HCT116 (cell line): ENCODE measurements around the gene URM1.
"Not testable (repeated sequence)": the region's sequence is repeated elsewhere in the genome, so short reads cannot be mapped to it uniquely, and the experiment has no call there.

Source experiments
- CEBPB ChIP-seq: IDR thresholded peaks from 2 replicates; pipeline ENCODE4 v1.6.1; 2012; ENCODE audit warnings: low read depth
- EZH2 ChIP-seq: fragments of 200-600 bp; sonication (generic); IDR thresholded peaks from 2 replicates; pipeline ENCODE4 v1.6.1; 2017; ENCODE audit warnings: antibody characterized with exemption, mixed run types
- EZH2phosphoT487 ChIP-seq: fragments of 200-600 bp; IDR thresholded peaks from 2 replicates; pipeline ENCODE4 v1.6.1; 2018; ENCODE audit warnings: antibody characterized with exemption, borderline replicate concordance
- POLR2A ChIP-seq: IDR thresholded peaks from 2 replicates; pipeline ENCODE4 v1.7.0; 2011; ENCODE audit warnings: borderline replicate concordance; ENCODE audit not compliant: insufficient read depth, insufficient read length; ENCODE audit errors: extremely low read depth
- POLR2AphosphoS5 ChIP-seq: IDR thresholded peaks from 2 replicates; pipeline ENCODE4 v1.6.1; 2011; ENCODE audit warnings: mild to moderate bottlenecking, low read depth, low read length, moderate library complexity
- SP1 ChIP-seq: IDR thresholded peaks from 2 replicates; pipeline ENCODE4 v1.6.1; 2012; ENCODE audit warnings: low read depth
- ZFX ChIP-seq: fragments of 450-650 bp; IDR thresholded peaks from 2 replicates; pipeline ENCODE4 v1.6.1; 2017
- TF ChIP-seq, protein P1 (sequence below), 3 experiments: fragments of 200-600 bp in 1 of 3; sonication (generic) in 1 of 3; IDR thresholded peaks in 2 of 3; conservative IDR thresholded peaks in 1 of 3; 2 replicates each; pipeline ENCODE4 v1.5.1; 2012 to 2017; ENCODE audit warnings: low read depth in 2 of 3, low read length in 2 of 3, antibody characterized with exemption in 1 of 3, borderline replicate concordance in 1 of 3, control low read depth in 1 of 3, mild to moderate bottlenecking in 1 of 3, mixed read lengths in 1 of 3, mixed run types in 1 of 3, moderate library complexity in 1 of 3; ENCODE audit not compliant: insufficient read depth in 1 of 3
- TF ChIP-seq, protein P2 (sequence below): IDR thresholded peaks from 2 replicates; pipeline ENCODE4 v1.6.1; 2012; ENCODE audit warnings: low read depth

DNA sequence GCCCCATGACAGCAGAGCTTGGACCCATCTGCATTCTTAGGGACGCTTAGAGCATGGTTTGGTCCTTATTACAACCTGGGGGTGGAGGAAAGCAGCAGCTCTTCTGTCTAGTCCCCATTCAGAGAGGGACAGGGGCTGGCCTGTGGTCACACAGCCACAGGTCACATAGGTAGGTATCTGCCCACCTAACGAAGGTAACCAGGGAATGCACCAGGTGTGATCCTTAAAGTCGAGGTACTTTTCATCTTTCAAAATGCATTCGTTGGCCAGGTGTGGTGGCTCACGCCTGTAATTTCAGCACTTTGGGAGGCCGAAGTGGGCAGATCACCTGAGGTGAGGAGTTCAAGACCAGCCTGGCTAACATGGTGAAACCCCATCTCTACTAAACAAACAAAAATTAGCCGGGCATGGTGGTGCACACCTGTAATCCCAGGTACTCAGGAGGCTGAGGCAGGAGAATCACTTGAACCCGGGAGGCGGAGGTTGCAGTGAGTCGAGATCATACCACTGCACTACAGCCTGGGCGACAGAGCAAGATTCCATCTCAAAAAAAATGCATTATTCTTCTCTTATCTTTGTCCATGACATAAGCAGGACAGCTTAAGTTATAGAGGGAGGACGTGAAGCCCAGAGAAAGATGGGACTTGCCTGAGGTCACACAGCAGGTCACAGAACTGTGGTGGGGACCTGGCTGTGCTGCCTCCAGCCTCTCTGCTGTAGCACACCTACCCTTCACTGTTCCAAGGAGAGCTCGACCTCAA lies 51.0 kb downstream of the URM1 start:
- TF ChIP-seq POLR2A, ZFX, EZH2, SP1, POLR2AphosphoS5, CEBPB, EZH2phosphoT487: not testable (repeated sequence)
- TF ChIP-seq, protein P1, sequence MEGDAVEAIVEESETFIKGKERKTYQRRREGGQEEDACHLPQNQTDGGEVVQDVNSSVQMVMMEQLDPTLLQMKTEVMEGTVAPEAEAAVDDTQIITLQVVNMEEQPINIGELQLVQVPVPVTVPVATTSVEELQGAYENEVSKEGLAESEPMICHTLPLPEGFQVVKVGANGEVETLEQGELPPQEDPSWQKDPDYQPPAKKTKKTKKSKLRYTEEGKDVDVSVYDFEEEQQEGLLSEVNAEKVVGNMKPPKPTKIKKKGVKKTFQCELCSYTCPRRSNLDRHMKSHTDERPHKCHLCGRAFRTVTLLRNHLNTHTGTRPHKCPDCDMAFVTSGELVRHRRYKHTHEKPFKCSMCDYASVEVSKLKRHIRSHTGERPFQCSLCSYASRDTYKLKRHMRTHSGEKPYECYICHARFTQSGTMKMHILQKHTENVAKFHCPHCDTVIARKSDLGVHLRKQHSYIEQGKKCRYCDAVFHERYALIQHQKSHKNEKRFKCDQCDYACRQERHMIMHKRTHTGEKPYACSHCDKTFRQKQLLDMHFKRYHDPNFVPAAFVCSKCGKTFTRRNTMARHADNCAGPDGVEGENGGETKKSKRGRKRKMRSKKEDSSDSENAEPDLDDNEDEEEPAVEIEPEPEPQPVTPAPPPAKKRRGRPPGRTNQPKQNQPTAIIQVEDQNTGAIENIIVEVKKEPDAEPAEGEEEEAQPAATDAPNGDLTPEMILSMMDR (IDR thresholded peaks at IDR 0.05 in 2 of 3, conservative IDR thresholded peaks at IDR 0.05 in 1 of 3; ENCODE audit: borderline replicate concordance in 1 of 3, insufficient read depth in 1 of 3, low read depth in 2 of 3, low read length in 2 of 3): not testable (repeated sequence)
- TF ChIP-seq, protein P2, sequence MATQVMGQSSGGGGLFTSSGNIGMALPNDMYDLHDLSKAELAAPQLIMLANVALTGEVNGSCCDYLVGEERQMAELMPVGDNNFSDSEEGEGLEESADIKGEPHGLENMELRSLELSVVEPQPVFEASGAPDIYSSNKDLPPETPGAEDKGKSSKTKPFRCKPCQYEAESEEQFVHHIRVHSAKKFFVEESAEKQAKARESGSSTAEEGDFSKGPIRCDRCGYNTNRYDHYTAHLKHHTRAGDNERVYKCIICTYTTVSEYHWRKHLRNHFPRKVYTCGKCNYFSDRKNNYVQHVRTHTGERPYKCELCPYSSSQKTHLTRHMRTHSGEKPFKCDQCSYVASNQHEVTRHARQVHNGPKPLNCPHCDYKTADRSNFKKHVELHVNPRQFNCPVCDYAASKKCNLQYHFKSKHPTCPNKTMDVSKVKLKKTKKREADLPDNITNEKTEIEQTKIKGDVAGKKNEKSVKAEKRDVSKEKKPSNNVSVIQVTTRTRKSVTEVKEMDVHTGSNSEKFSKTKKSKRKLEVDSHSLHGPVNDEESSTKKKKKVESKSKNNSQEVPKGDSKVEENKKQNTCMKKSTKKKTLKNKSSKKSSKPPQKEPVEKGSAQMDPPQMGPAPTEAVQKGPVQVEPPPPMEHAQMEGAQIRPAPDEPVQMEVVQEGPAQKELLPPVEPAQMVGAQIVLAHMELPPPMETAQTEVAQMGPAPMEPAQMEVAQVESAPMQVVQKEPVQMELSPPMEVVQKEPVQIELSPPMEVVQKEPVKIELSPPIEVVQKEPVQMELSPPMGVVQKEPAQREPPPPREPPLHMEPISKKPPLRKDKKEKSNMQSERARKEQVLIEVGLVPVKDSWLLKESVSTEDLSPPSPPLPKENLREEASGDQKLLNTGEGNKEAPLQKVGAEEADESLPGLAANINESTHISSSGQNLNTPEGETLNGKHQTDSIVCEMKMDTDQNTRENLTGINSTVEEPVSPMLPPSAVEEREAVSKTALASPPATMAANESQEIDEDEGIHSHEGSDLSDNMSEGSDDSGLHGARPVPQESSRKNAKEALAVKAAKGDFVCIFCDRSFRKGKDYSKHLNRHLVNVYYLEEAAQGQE: not testable (repeated sequence)
